Measurements from ENCODE around the gene P2RY10. TPM values are rescaled to one million over a fixed set of nuclear protein-coding genes. Genes with fewer than 3 reads are reported as not detected.

The P2RY10 gene, protein sequence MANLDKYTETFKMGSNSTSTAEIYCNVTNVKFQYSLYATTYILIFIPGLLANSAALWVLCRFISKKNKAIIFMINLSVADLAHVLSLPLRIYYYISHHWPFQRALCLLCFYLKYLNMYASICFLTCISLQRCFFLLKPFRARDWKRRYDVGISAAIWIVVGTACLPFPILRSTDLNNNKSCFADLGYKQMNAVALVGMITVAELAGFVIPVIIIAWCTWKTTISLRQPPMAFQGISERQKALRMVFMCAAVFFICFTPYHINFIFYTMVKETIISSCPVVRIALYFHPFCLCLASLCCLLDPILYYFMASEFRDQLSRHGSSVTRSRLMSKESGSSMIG
- polyA plus RNA-seq: 1.2 TPM
- long read RNA-seq, donor 1: 0 reads
- long read RNA-seq, donor 2, partial matches to known transcripts: 0 of 1 reads
- long read RNA-seq, donor 2, other reads (novel, unspliced or antisense): 0 of 1 reads
- long read RNA-seq, donor 3: 0 reads
- long read RNA-seq, donor 4: 0 reads
- long read RNA-seq, donor 5: 0 reads
- long read RNA-seq, donor 6: 0 reads
- long read RNA-seq, donor 7: 0 reads
- long read RNA-seq, donor 8: 0 reads
- long read RNA-seq, donor 9: 0 reads
- long read RNA-seq, donor 10: 0 reads
- long read RNA-seq, donor 11, partial matches to known transcripts: 0 of 1 reads
- long read RNA-seq, donor 11, other reads (novel, unspliced or antisense): 0 of 1 reads

GRCh38 chrX:78945186-78945912 is at the start of gene P2RY10:
Gene P2RY10, plus strand, starts transcription at chrX:78945391. Its CDS starts 15,130 bp downstream, at chrX:78960521.
- no peak within 1 kb of the TSS for H3K27ac ChIP-seq (ENCODE audit: low read length)
- no peak within 1 kb of the TSS for H3K4me3 ChIP-seq (ENCODE audit: low read length)
- no peak for DNase-seq

DNA sequence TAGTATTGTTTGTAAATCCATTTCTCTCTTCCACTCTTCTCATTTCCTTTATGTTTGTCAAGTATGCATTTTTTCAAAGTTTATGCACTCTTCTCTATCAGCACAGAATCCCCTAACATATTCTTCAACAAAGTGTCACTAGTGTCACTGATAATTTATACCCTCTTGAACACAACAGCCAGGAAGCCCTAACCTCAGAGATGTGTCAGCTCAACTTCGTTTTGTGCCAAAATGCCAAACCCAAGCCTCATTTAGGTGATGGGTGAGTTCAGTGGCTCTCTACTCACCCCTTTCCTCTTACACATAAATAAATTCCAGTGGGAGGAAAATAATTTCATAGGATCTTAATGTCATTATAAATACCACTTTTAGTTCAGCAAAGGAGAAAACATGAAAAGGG is 22.4 kb upstream of the P2RY10 start:
- Histone ChIP-seq H3K36me3 (ENCODE audit: control insufficient read depth, insufficient read depth, low read length) (no peaks in the 10 kb centered on the region), H3K27ac (ENCODE audit: low read length) (no peak overlapping the region)
- WGBS (ENCODE audit: insufficient coverage, low lambda C conversion rate): no CpG with 5 or more reads among the region's 1 CpG

More at GRCh38 chrX:78945186-78945912, at the start of gene P2RY10:
- WGBS (ENCODE audit: insufficient coverage, low lambda C conversion rate): no CpG with 5 or more reads among the region's 5 CpGs
- no peaks in the 10 kb centered on the region for H3K4me1 ChIP-seq (ENCODE audit: control insufficient read depth, insufficient read depth, low read length)
- H3K36me3 ChIP-seq (ENCODE audit: control insufficient read depth, insufficient read depth, low read length): no peaks in the 10 kb centered on the region
- no peaks in the 10 kb centered on the region for H3K9me3 ChIP-seq (ENCODE audit: control insufficient read depth, low read depth, low read length)
- H3K27me3 ChIP-seq (ENCODE audit: control insufficient read depth, insufficient read depth, low read length): no peaks in the 10 kb centered on the region

GRCh38 chrX:78923198-78924015 is 21.8 kb upstream of the P2RY10 start:
- Histone ChIP-seq H3K27me3 (ENCODE audit: control insufficient read depth, insufficient read depth, low read length) (no peaks in the 10 kb centered on the region), H3K36me3 (ENCODE audit: control insufficient read depth, insufficient read depth, low read length) (no peaks in the 10 kb centered on the region), H3K4me1 (ENCODE audit: control insufficient read depth, insufficient read depth, low read length) (no peaks in the 10 kb centered on the region), H3K27ac (ENCODE audit: low read length) (no peak overlapping the region), H3K9me3 (ENCODE audit: control insufficient read depth, low read depth, low read length) (no peaks in the 10 kb centered on the region), H3K4me3 (ENCODE audit: low read length) (no peak overlapping the region)
- WGBS (ENCODE audit: insufficient coverage, low lambda C conversion rate): no CpG with 5 or more reads among the region's 3 CpGs
- no peak for DNase-seq

More for the DNA sequence above, 22.4 kb upstream of the P2RY10 start:
- no peaks in the 10 kb centered on the region for H3K4me1 ChIP-seq (ENCODE audit: control insufficient read depth, insufficient read depth, low read length)
- no peak for DNase-seq
- H3K9me3 ChIP-seq (ENCODE audit: control insufficient read depth, low read depth, low read length): no peaks in the 10 kb centered on the region
- no peak overlapping the region for H3K4me3 ChIP-seq (ENCODE audit: low read length)
- no peaks in the 10 kb centered on the region for H3K27me3 ChIP-seq (ENCODE audit: control insufficient read depth, insufficient read depth, low read length)

DNA sequence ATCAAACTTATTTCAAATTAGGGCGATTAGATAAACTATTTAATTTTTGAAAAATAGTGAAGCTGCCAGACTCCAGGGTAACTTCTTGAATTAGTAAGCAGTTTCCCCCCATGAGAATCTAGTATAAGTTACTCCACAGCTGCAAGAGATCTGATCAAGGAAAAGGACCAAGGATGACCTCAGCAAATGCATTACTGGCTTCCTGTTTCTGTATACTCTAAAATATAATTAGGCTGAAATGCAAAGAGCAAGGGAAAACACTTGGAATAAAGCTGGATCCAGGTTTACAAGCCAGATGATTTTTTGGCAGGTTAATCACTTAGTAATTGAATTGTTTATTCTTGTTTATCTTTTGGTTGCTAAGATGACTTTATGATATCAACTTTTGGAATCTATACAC is 13.4 kb upstream of the P2RY10 start:
- no peaks in the 10 kb centered on the region for H3K9me3 ChIP-seq (ENCODE audit: control insufficient read depth, low read depth, low read length)
- H3K4me3 ChIP-seq (ENCODE audit: low read length): no peak overlapping the region
- WGBS (ENCODE audit: insufficient coverage, low lambda C conversion rate): no CpG with 5 or more reads among the region's 1 CpG
- no peaks in the 10 kb centered on the region for H3K4me1 ChIP-seq (ENCODE audit: control insufficient read depth, insufficient read depth, low read length)
- peak in 1 of 2 donors; percentile 16 for DNase-seq
- no peaks in the 10 kb centered on the region for H3K27me3 ChIP-seq (ENCODE audit: control insufficient read depth, insufficient read depth, low read length)
- no peak overlapping the region for H3K27ac ChIP-seq (ENCODE audit: low read length)
- no peaks in the 10 kb centered on the region for H3K36me3 ChIP-seq (ENCODE audit: control insufficient read depth, insufficient read depth, low read length)

DNA sequence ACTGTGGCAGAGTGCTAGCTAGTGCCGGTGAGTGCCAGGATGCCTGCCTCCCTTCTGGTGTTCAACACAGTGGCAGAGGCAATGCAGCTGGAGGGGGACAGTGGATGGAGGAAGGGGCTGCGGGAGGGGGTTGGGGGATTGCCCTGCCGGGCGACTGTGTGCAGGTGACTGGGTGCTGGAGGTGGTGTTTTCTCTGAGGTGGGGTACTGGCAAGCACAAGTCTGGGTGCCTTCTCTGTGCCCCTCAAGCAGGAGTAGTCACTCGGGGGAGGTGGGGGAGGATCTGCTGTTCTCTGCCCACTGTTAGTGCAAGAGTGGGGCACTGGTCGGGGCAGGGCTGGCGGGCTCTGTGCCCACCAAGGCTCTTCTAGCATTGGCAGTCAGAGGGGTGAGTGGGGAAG is 10.3 kb upstream of the P2RY10 start:
- no CpG with 5 or more reads among the region's 7 CpGs for WGBS (ENCODE audit: insufficient coverage, low lambda C conversion rate)
- no peak overlapping the region for H3K4me3 ChIP-seq (ENCODE audit: low read length)
- H3K27ac ChIP-seq (ENCODE audit: low read length): no peak overlapping the region
- H3K36me3 ChIP-seq (ENCODE audit: control insufficient read depth, insufficient read depth, low read length): no peaks in the 10 kb centered on the region
- H3K27me3 ChIP-seq (ENCODE audit: control insufficient read depth, insufficient read depth, low read length): no peaks in the 10 kb centered on the region
- H3K4me1 ChIP-seq (ENCODE audit: control insufficient read depth, insufficient read depth, low read length): no peaks in the 10 kb centered on the region
- no peak for DNase-seq
- H3K9me3 ChIP-seq (ENCODE audit: control insufficient read depth, low read depth, low read length): no peaks in the 10 kb centered on the region

- H3K4me3 ChIP-seq (ENCODE audit: low read length): no peak overlapping the region
- no peaks in the 10 kb centered on the region for H3K36me3 ChIP-seq (ENCODE audit: control insufficient read depth, insufficient read depth, low read length)
- no peaks in the 10 kb centered on the region for H3K9me3 ChIP-seq (ENCODE audit: control insufficient read depth, low read depth, low read length)
- WGBS (ENCODE audit: insufficient coverage, low lambda C conversion rate): no CpG with 5 or more reads among the region's 3 CpGs
- H3K27me3 ChIP-seq (ENCODE audit: control insufficient read depth, insufficient read depth, low read length): no peaks in the 10 kb centered on the region
- no peaks in the 10 kb centered on the region for H3K4me1 ChIP-seq (ENCODE audit: control insufficient read depth, insufficient read depth, low read length)
- H3K27ac ChIP-seq (ENCODE audit: low read length): no peak overlapping the region
- DNase-seq: no peak
Measured at GRCh38 chrX:78944351-78944750, 840 bp upstream of the P2RY10 start.

DNA sequence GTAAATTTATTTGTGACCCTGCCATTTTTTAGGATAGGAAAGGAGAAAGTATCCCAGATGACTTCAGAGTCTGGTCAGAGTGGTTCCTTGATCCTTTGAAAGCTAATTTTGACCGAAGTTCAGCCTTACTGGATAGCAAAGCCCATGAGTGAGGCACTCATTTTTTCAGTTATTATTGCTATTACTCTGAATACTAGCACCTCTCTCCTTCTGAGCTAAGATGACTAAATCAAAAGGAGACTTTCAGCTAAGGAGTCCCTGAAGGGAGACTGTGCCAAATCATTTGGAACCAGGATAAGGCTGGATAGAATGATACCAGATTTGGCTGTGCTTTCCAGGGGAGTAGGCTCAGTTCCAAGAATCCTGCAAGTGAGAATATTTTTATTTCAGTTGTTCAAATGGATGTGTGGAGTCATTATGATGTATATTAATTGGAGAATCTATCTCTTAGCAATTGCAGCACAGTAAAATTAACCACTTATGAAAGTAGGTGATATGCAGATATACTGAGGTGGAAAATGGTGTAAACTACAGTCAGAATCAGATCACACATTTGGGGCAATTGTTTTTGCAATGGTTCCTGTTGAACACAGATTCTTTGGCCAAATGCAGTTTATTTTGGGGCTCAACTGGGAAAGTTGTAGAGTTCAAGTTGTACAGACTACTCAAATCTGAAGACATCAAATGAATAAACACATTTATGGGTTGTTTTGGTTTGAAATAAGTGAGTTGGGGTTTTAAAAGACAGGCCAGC is 1.2 kb downstream of the P2RY10 start:
- Histone ChIP-seq H3K4me1 (ENCODE audit: control insufficient read depth, insufficient read depth, low read length) (no peaks in the 10 kb centered on the region), H3K27ac (ENCODE audit: low read length) (no peak overlapping the region), H3K9me3 (ENCODE audit: control insufficient read depth, low read depth, low read length) (no peaks in the 10 kb centered on the region), H3K4me3 (ENCODE audit: low read length) (no peak overlapping the region), H3K36me3 (ENCODE audit: control insufficient read depth, insufficient read depth, low read length) (no peaks in the 10 kb centered on the region), H3K27me3 (ENCODE audit: control insufficient read depth, insufficient read depth, low read length) (no peaks in the 10 kb centered on the region)
- DNase-seq: no peak
- no CpG with 5 or more reads among the region's 1 CpG for WGBS (ENCODE audit: insufficient coverage, low lambda C conversion rate)

DNA sequence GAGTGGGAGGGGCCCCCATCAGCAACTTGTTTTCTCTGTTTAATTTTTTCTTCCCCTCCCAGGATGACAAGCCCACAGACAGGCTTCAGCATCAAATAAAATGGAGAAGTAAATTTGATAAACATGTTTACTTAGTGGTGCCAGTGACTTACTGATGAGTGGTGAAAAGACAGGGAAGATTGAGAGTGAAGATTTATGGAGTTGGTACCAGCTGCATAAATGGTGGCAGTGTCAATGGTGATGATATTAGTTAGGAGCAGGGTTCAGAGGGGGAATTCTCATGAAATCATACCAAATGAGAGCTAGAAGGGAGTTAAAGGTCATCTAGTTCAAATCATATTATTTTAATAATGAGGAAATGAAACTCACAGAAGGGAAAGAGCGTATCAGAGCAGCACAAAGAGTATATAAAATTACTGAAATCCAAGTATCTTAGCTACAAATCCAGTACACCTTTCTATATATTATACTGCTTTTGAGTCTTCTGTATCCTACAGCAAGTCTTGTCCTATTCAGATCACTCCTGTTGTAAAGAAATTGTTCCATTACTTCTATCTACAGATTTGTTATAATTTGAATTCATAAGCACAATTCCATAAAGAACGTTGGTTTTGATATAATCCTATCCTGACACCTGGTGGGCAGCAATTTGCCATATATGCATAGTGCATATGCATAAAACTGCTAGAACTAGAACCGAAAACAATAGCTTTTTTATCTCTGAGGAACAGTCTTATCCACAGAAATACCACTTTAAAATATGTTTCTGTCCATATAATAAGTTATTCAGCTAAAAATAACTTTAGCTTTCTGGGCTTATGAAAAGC is 5.0 kb downstream of the P2RY10 start:
- Histone ChIP-seq H3K9me3 (ENCODE audit: control insufficient read depth, low read depth, low read length) (no peaks in the 10 kb centered on the region), H3K27ac (ENCODE audit: low read length) (no peak overlapping the region), H3K4me3 (ENCODE audit: low read length) (no peak overlapping the region), H3K4me1 (ENCODE audit: control insufficient read depth, insufficient read depth, low read length) (no peaks in the 10 kb centered on the region), H3K36me3 (ENCODE audit: control insufficient read depth, insufficient read depth, low read length) (no peaks in the 10 kb centered on the region), H3K27me3 (ENCODE audit: control insufficient read depth, insufficient read depth, low read length) (no peaks in the 10 kb centered on the region)
- no peak for DNase-seq
- WGBS (ENCODE audit: insufficient coverage, low lambda C conversion rate): no CpG with 5 or more reads among the region's 3 CpGs
